ENCODE results near the gene TMEM221. TPM values are rescaled to one million over a fixed set of nuclear protein-coding genes. Genes with fewer than 3 reads are reported as not detected.

The TMEM221 gene
- total RNA-seq, 1 donor from 2014 or later, result 0.49 TPM

GRCh38 chr19:17491287-17491686, 42.8 kb upstream of the TMEM221 start:
- TF ChIP-seq POLR2A (IDR thresholded peaks at IDR 0.05) (no peak), POLR2AphosphoS5 (IDR thresholded peaks at IDR 0.05; ENCODE audit: insufficient read depth in 1 of 2, low read depth in 1 of 2) (no peak), CTCF (IDR thresholded peaks at IDR 0.05) (no peak)
- Histone ChIP-seq H3K27me3 (no peaks in the 10 kb centered on the region), H3K4me3 (no peak overlapping the region), H3K9me3 (no peaks in the 10 kb centered on the region), H3K27ac (no peak overlapping the region), H3K4me1 (peaks cover 21% of the 10 kb centered on the region), H3K36me3 (no peaks in the 10 kb centered on the region)
- intact Hi-C loops (cut with DNase I), result no loop called here
- DNase-seq (ENCODE audit: extremely low spot score in 2 of 2), result no peak

DNA sequence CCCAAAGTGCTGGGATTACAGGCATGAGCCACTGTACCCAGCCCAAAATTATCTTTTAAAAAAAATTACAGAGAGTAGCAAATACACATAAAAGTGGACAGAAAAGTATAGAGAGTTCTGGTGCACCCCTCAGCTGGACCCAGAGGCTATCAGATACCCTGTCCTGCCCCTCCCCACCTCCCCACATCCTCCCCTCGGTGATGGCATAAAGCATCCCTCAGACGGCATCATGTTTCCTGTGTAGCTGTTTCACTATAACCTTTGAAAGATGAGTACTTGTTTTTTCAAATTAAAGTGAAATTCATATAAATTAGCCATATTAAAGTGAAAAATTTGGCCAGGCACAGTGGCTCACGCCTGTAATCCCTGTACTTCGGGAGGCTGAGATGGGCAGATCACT, 41.9 kb upstream of the TMEM221 start:
- H3K27me3 ChIP-seq, result no peaks in the 10 kb centered on the region
- H3K4me1 ChIP-seq, result peaks cover 15% of the 10 kb centered on the region
- no peak overlapping the region for H3K27ac ChIP-seq
- no peaks in the 10 kb centered on the region for H3K36me3 ChIP-seq
- H3K4me3 ChIP-seq, result no peak overlapping the region
- no peak for TF ChIP-seq POLR2AphosphoS5 (IDR thresholded peaks at IDR 0.05; ENCODE audit: insufficient read depth in 1 of 2, low read depth in 1 of 2)
- no peak for TF ChIP-seq CTCF (IDR thresholded peaks at IDR 0.05)
- TF ChIP-seq POLR2A (IDR thresholded peaks at IDR 0.05), result no peak
- intact Hi-C loops (cut with DNase I), result no loop called here
- no peaks in the 10 kb centered on the region for H3K9me3 ChIP-seq
- no peak for DNase-seq (ENCODE audit: extremely low spot score in 2 of 2)

- TF ChIP-seq POLR2A (IDR thresholded peaks at IDR 0.05) (no peak), POLR2AphosphoS5 (IDR thresholded peaks at IDR 0.05; ENCODE audit: insufficient read depth in 1 of 2, low read depth in 1 of 2) (no peak), CTCF (IDR thresholded peaks at IDR 0.05) (no peak)
- Histone ChIP-seq H3K27ac (no peak overlapping the region), H3K4me1 (peaks cover 15% of the 10 kb centered on the region), H3K4me3 (no peak overlapping the region), H3K36me3 (no peaks in the 10 kb centered on the region), H3K27me3 (no peaks in the 10 kb centered on the region), H3K9me3 (no peaks in the 10 kb centered on the region)
- intact Hi-C loops (cut with DNase I), result no loop called here
- no peak for DNase-seq (ENCODE audit: extremely low spot score in 2 of 2)
These were observed 41.0 kb upstream of the TMEM221 start for GRCh38 chr19:17489392-17490030.

DNA sequence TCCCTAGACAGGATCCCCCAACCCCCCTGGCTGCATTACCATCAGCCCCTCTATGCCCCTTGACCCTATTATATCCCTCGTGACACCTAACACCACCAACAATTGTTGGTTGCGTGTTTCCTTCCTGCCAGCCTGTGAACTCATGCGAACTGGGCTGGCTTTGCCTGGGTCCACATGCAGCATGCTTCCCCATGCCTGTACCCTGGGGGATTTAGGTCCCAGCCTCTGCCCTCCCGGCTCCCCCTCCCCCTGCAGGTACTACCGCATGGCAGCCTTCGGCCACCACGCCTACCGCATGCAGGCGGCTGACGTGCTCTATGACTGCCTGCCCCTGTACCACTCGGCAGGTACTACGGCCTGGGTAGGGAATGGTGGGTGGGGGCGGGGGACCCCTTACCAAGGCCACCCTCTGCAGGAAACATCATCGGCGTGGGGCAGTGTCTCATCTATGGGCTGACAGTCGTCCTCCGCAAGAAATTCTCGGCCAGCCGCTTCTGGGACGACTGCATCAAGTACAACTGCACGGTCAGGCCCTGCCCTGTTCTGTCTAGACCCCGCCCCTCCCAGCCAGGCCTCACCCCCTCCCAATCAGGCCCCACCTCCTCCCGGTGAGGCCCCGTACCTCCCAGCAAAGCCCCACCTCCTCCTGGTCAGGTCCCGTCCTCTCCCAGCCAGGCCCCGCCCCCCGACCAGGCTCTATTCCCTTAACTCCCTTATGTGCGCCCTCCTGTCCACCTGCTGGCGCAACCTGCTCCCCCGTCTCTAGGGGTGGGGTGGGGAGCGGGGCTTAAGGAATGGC, 40.3 kb upstream of the TMEM221 start:
- peak overlapping the region in 1 of 2 donors; percentile 5 for H3K4me3 ChIP-seq
- no peaks in the 10 kb centered on the region for H3K36me3 ChIP-seq

More for the DNA sequence above, 40.3 kb upstream of the TMEM221 start:
- Histone ChIP-seq H3K27ac (no peak overlapping the region), H3K9me3 (no peaks in the 10 kb centered on the region), H3K27me3 (no peaks in the 10 kb centered on the region), H3K4me1 (peaks cover 15% of the 10 kb centered on the region)
- intact Hi-C loops (cut with DNase I), result no loop called here
- DNase-seq (ENCODE audit: extremely low spot score in 2 of 2), result no peak
- TF ChIP-seq CTCF (IDR thresholded peaks at IDR 0.05) (no peak), POLR2AphosphoS5 (IDR thresholded peaks at IDR 0.05; ENCODE audit: insufficient read depth in 1 of 2, low read depth in 1 of 2) (no peak), POLR2A (IDR thresholded peaks at IDR 0.05) (no peak)
